Transverse colon (tissue), 4 donors: ENCODE data around the gene ECPAS. TPM values are rescaled to one million over a fixed set of nuclear protein-coding genes. Genes with fewer than 3 reads are reported as not detected.

Source experiments
- DNase-seq: peaks from one replicate; pipeline ENCODE4 v3.0.0-alpha.2; 2019
- H3K27ac ChIP-seq, 4 donors: fragments of 200-600 bp; sonication (generic); 2 replicates each; pipeline ENCODE4 v1.5.1; 2016 to 2018; ENCODE audit warnings: inconsistent platforms in 4 of 4
- H3K27me3 ChIP-seq: fragments of 200-600 bp; sonication (generic); 2 replicates; pipeline ENCODE4 v1.5.1; 2017; ENCODE audit warnings: inconsistent platforms
- H3K36me3 ChIP-seq, 4 donors: fragments of 200-600 bp; sonication (generic); 2 replicates each; pipeline ENCODE4 v1.5.1; 2017 to 2019; ENCODE audit warnings: inconsistent platforms in 4 of 4
- H3K4me1 ChIP-seq, 4 donors: fragments of 200-600 bp; sonication (generic); 2 replicates each; pipeline ENCODE4 v1.5.1; 2017 to 2020; ENCODE audit warnings: inconsistent platforms in 4 of 4
- H3K4me3 ChIP-seq, 4 donors: fragments of 200-600 bp; sonication (generic); 1 replicate in 1 of 4; 2 replicates in 3 of 4; pipeline versions ENCODE4 v1.5.1 to v1.6.1; 2017 to 2019; ENCODE audit warnings: inconsistent platforms in 4 of 4
- H3K9me3 ChIP-seq, 2 donors: fragments of 200-600 bp; sonication (generic); 2 replicates each; pipeline ENCODE4 v1.5.1; 2017 to 2019; ENCODE audit warnings: inconsistent platforms in 2 of 2
- CTCF ChIP-seq, 5 experiments: fragments of 200-600 bp in 3 of 5; fragments of 450-650 bp in 2 of 5; sonication (generic) in 3 of 5; IDR thresholded peaks; 1 replicate in 2 of 5; 2 replicates in 3 of 5; pipeline ENCODE4 v1.5.1; 2016 to 2017; ENCODE audit warnings: antibody characterized with exemption in 5 of 5, inconsistent platforms in 3 of 5, mild to moderate bottlenecking in 2 of 5, moderate library complexity in 1 of 5
- EP300 ChIP-seq: sonication (generic); formaldehyde crosslinking; IDR thresholded peaks from one replicate; pipeline ENCODE4 v1.6.1; 2017; ENCODE audit warnings: antibody characterized with exemption, low read depth
- POLR2A ChIP-seq: fragments of 450-650 bp; IDR thresholded peaks from one replicate; pipeline ENCODE4 v1.6.1; 2016; ENCODE audit warnings: antibody characterized with exemption, mild to moderate bottlenecking, moderate library complexity
- POLR2AphosphoS5 ChIP-seq, 3 donors: sonication (generic); formaldehyde crosslinking; IDR thresholded peaks; one replicate each; pipeline ENCODE4 v1.6.1; 2016; ENCODE audit warnings: antibody characterized with exemption in 3 of 3
- WGBS, 2 donors: methylation state at CpG; one replicate each; pipeline ENCODE4 v1.1.5; 2018; ENCODE audit warnings: low coverage in 1 of 2; 5-methylcytosine and 5-hydroxymethylcytosine counted together
- in situ Hi-C, 4 donors: fragments of 200-750 bp; cut with MboI; loops; one replicate each; pipeline versions ENCODE4 v1.15.0 to v1.15.1; 2017; ENCODE audit warnings: low sequenced_read_pairs in 3 of 4, low pct_ligation_motif_present in 1 of 4, low pct_unique_long_range_greater_than_20kb in 1 of 4
- intact Hi-C: fragments of 100-400 bp; cut with DNase I; formaldehyde crosslinking; loops from one replicate; pipeline ENCODE4 v1.15.1; 2023; ENCODE audit warnings: low total_unique reads
- total RNA-seq, 4 donors: library from RNA; depleted of rRNA; stranded (reverse); fragments of >200 nt; gene quantifications; one replicate each; pipeline ENCODE4 v1.1.0, GENCODE V29; 2016

ECPAS gene
- total RNA-seq, 4 donors from 2014 or later, result 69.2 to 88.8 (median 77.0) TPM

- in situ Hi-C loops (loop anchor here in 1 of 4 donors (10.0 kb wide), 1 partner anchor 59 kb away; no protein-coding TSS in a partner anchor), intact Hi-C loops (no loop called here)
- peaks cover 0 to 67% (median 31%) of the 10 kb centered on the region in 4 donors for H3K36me3 ChIP-seq
Observed at GRCh38 chr9:111423389-111423788, 60.8 kb downstream of the ECPAS start.

GRCh38 chr9:111414406-111414805 lies 69.8 kb downstream of the ECPAS start:
- intact Hi-C loops, result no loop called here
- TF ChIP-seq POLR2AphosphoS5 (IDR thresholded peaks at IDR 0.05), result no peak
- TF ChIP-seq POLR2A, result no peak
- TF ChIP-seq CTCF (IDR thresholded peaks at IDR 0.05), result no peak
- TF ChIP-seq EP300, result no peak
- no peak for DNase-seq
- 94 to 98% methylated on average over 10 to 11 of the region's 11 CpGs for WGBS, 2 donors
- in situ Hi-C loops, result no loop called here
- Histone ChIP-seq H3K9me3 (no peaks in the 10 kb centered on the region), H3K27ac (no peak overlapping the region), H3K36me3 (peaks cover 0 to 89% (median 37%) of the 10 kb centered on the region in 4 donors), H3K4me1 (no peaks in the 10 kb centered on the region), H3K4me3 (no peak overlapping the region), H3K27me3 (no peaks in the 10 kb centered on the region)

More at GRCh38 chr9:111423389-111423788, 60.8 kb downstream of the ECPAS start:
- WGBS, 2 donors, result 95 to 98% methylated on average over 3 of the region's 3 CpGs
- no peak for TF ChIP-seq CTCF (IDR thresholded peaks at IDR 0.05)
- no peak for TF ChIP-seq POLR2A
- TF ChIP-seq EP300, result no peak
- TF ChIP-seq POLR2AphosphoS5 (IDR thresholded peaks at IDR 0.05), result no peak
- H3K4me3 ChIP-seq, result no peak overlapping the region
- H3K9me3 ChIP-seq, result no peaks in the 10 kb centered on the region
- H3K27me3 ChIP-seq, result no peaks in the 10 kb centered on the region
- H3K4me1 ChIP-seq, result no peaks in the 10 kb centered on the region
- no peak overlapping the region for H3K27ac ChIP-seq
- no peak for DNase-seq

- Histone ChIP-seq H3K27ac (no peak overlapping the region), H3K4me1 (no peaks in the 10 kb centered on the region), H3K4me3 (no peak overlapping the region), H3K27me3 (no peaks in the 10 kb centered on the region), H3K36me3 (peaks cover 0 to 91% (median 37%) of the 10 kb centered on the region in 4 donors), H3K9me3 (no peaks in the 10 kb centered on the region)
- intact Hi-C loops (no loop called here), in situ Hi-C loops (no loop called here)
- TF ChIP-seq EP300, result no peak
- TF ChIP-seq CTCF (IDR thresholded peaks at IDR 0.05), result no peak
- TF ChIP-seq POLR2AphosphoS5 (IDR thresholded peaks at IDR 0.05), result no peak
- TF ChIP-seq POLR2A, result no peak
- WGBS, 2 donors, result 75 to 89% methylated on average over 3 of the region's 3 CpGs
- no peak for DNase-seq
Observed at GRCh38 chr9:111413996-111414395, 70.2 kb downstream of the ECPAS start.

DNA sequence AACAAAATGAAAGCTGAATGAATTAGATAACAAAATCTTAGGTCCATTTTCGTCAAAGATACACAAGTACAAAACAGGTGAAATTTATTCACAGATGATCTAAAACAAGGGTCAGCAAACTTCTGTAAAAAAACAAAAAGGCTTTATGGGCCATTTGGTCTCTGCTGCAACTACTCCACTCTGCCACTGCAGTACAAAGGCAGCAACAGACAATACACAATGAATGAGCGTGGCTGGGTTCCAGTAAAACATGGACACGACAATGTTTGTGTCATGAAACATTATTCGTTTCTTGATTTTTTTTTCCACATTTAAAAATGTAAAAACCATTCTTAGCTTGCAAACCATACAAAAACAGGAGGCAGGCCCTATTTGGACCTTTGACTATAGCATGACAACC lies 71.9 kb downstream of the ECPAS start:
- DNase-seq, result no peak
- H3K4me1 ChIP-seq, result no peaks in the 10 kb centered on the region
- TF ChIP-seq CTCF (IDR thresholded peaks at IDR 0.05), result no peak
- no peak for TF ChIP-seq POLR2A
- TF ChIP-seq POLR2AphosphoS5 (IDR thresholded peaks at IDR 0.05), result no peak
- no peak for TF ChIP-seq EP300
- H3K27me3 ChIP-seq, result no peaks in the 10 kb centered on the region
- in situ Hi-C loops, result no loop called here
- H3K9me3 ChIP-seq, result no peaks in the 10 kb centered on the region
- no peak overlapping the region for H3K4me3 ChIP-seq
- no peak overlapping the region for H3K27ac ChIP-seq
- peaks cover 0 to 91% (median 40%) of the 10 kb centered on the region in 4 donors for H3K36me3 ChIP-seq
- intact Hi-C loops, result no loop called here
- WGBS, 2 donors, result 87 to 89% methylated on average over 4 of the region's 4 CpGs
